SH-SY5Y (cell line): ENCODE data around the gene FAM161B.

Experiments
- GATA2 ChIP-seq: IDR thresholded peaks from 2 replicates; pipeline ENCODE4 v1.6.1; 2011; ENCODE audit warnings: mild to moderate bottlenecking, low read depth, low read length
- GATA3 ChIP-seq: IDR thresholded peaks from 2 replicates; pipeline ENCODE4 v1.6.1; 2011; ENCODE audit warnings: low read depth, mild to moderate bottlenecking, low read length, moderate library complexity

DNA sequence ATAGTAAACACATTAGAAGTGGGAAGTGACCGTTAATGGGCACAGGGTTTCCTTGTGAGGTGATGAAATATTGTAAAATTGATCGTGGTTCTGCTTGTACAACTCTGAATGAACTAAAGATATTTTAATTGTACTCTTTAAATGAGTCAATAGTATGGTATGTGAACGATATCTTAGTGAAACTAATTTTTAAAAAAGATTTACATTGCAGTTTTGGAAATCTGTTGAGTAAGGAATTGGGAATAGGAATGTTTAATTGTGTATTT, 61.5 kb downstream of the FAM161B start:
- TF ChIP-seq GATA2 (no peak), GATA3 (no peak)
